GM15510 (cell line): Measurements from ENCODE around the gene PGAP3.

Experiments used
- POLR2A ChIP-seq: IDR thresholded peaks from 3 replicates; pipeline ENCODE4 v1.6.1; 2011; ENCODE audit warnings: borderline replicate concordance; ENCODE audit not compliant: insufficient read length; ENCODE audit errors: extremely low read depth

The PGAP3 gene

GRCh38 chr17:39683295-39683939 lies 4.4 kb downstream of the PGAP3 start:
- no peak for TF ChIP-seq POLR2A

- TF ChIP-seq POLR2A = no peak
Measured at GRCh38 chr17:39679521-39680192, 8.2 kb downstream of the PGAP3 start.

GRCh38 chr17:39678340-39679116 lies 9.3 kb downstream of the PGAP3 start:
- no peak for TF ChIP-seq POLR2A

GRCh38 chr17:39677542-39678339 lies 10.1 kb downstream of the PGAP3 start:
- no peak for TF ChIP-seq POLR2A

- TF ChIP-seq POLR2A = no peak
Measured at GRCh38 chr17:39677072-39677471, 10.8 kb downstream of the PGAP3 start.

- no peak for TF ChIP-seq POLR2A
Measured at GRCh38 chr17:39676198-39676819, 11.5 kb downstream of the PGAP3 start.

- TF ChIP-seq POLR2A = no peak
Measured at GRCh38 chr17:39675390-39676082, 12.3 kb downstream of the PGAP3 start.

GRCh38 chr17:39674702-39675389 lies 13.0 kb downstream of the PGAP3 start:
- no peak for TF ChIP-seq POLR2A

- TF ChIP-seq POLR2A = no peak
Measured at GRCh38 chr17:39674179-39674578, 13.7 kb downstream of the PGAP3 start.

GRCh38 chr17:39673335-39674081 lies 14.3 kb downstream of the PGAP3 start:
- TF ChIP-seq POLR2A = no peak

GRCh38 chr17:39672522-39673334 lies 15.1 kb downstream of the PGAP3 start:
- TF ChIP-seq POLR2A = no peak
